ENCODE measurements around the gene CAMK1D.

DNA sequence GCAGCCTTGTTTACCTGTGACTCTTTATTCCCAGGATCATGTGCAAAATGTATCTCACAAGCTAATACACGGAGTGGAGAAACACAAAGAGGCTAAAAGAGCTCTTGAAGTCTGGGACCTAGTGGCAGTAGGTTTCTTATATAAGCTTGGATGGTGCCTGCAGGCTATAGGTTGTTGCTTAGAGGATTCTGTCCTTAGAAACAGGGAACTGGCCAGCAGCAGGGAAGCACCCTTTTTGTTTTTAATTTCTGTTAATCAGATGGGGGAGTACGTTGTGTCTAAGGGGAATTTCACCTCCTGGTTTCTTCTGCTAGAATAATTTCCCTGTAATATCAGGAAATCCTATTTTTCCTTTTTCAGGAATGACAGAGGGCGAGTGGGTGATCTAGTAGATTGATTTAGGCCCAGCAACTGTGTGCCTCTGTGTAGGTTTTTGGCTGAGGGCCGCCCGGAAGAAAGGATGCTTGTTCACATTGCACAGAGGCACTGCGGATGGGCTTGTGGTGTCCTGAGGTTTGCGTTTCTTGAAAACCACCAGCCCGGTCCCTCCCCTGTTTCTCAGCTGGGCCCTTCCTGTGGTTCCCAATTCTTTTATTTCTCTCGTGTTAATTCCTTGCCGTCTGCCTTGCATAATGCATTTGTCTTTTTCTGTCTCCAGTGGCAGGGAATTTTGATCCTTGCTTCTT, 158.0 kb downstream of the CAMK1D start:
- no peak for TF ChIP-seq TCF4 (CRISPR knock-in tag; IDR thresholded peaks at IDR 0.05; ENCODE audit: borderline replicate concordance)
- TF ChIP-seq, protein P1, sequence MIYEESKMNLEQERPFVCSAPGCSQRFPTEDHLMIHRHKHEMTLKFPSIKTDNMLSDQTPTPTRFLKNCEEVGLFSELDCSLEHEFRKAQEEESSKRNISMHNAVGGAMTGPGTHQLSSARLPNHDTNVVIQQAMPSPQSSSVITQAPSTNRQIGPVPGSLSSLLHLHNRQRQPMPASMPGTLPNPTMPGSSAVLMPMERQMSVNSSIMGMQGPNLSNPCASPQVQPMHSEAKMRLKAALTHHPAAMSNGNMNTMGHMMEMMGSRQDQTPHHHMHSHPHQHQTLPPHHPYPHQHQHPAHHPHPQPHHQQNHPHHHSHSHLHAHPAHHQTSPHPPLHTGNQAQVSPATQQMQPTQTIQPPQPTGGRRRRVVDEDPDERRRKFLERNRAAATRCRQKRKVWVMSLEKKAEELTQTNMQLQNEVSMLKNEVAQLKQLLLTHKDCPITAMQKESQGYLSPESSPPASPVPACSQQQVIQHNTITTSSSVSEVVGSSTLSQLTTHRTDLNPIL (CRISPR knock-in tag; IDR thresholded peaks at IDR 0.05; ENCODE audit: low read depth) = no peak
- no peak for TF ChIP-seq ISL1 (CRISPR knock-in tag; IDR thresholded peaks at IDR 0.05)
- no peak for TF ChIP-seq BACH2 (CRISPR knock-in tag; IDR thresholded peaks at IDR 0.05; ENCODE audit: borderline replicate concordance)
- no peak for TF ChIP-seq RARB (CRISPR knock-in tag; IDR thresholded peaks at IDR 0.05)
- no peak for TF ChIP-seq ZC3H10 (CRISPR knock-in tag; IDR thresholded peaks at IDR 0.05)

Data from SK-N-SH treated with all-trans-retinoic acid at 6 μM for 48 hours (cell line).